ENCODE measurements around the gene ADISSP. TPM values are rescaled to one million over a fixed set of nuclear protein-coding genes. Genes with fewer than 3 reads are reported as not detected.

ADISSP gene
- total and polyA plus RNA-seq, 2 of the 13 experiments (the other 11 are each of a cell fraction or from before 2014, with no cell fraction given) = 38.3 to 90.6 TPM

GRCh38 chr20:3721912-3722311 is 45.6 kb downstream of the ADISSP start:
- BruUV-seq (replicated peaks) = no TSS peak
- TF ChIP-seq CEBPB (IDR thresholded peaks at IDR 0.05; ENCODE audit: borderline replicate concordance, low read depth, low read length) (0 out of 2 replicates have a peak, but pooled peaks have one; percentile 12), ARID3A (IDR thresholded peaks at IDR 0.05; ENCODE audit: low read depth, low read length) (no peak)
- intact Hi-C loops (cut with micrococcal nuclease; ENCODE audit: unreplicated experiment) = no loop called here

GRCh38 chr20:3720626-3721025 is 46.9 kb downstream of the ADISSP start:
- H3K79me2 ChIP-seq (ENCODE audit: insufficient read depth, low read length) = no peaks in the 10 kb centered on the region
- peaks cover 0 to 8% of the 10 kb centered on the region in 2 experiments; a peak in 3 of 5 replicates for H3K27me3 ChIP-seq (ENCODE audit: control insufficient read depth in 1 of 2, insufficient read depth in 2 of 2, low read length in 2 of 2)
- 14% methylated on average over 6 of the region's 6 CpGs for WGBS (ENCODE audit: low lambda C conversion rate)
- H4K20me1 ChIP-seq (ENCODE audit: insufficient read depth, low read length) = no peaks in the 10 kb centered on the region
- no peak overlapping the region for H3K9ac ChIP-seq (ENCODE audit: insufficient read depth, low read depth, low read length)
- ChIA-PET POLR2A (no interaction called here), CTCF (ENCODE audit: low intra/inter-chr PET ratio, low total read pairs) (no interaction called here)
- intact Hi-C loops (cut with micrococcal nuclease; ENCODE audit: unreplicated experiment) = no loop called here
- H2AFZ ChIP-seq (ENCODE audit: low read length) = no peak overlapping the region
- H3K9me3 ChIP-seq (ENCODE audit: low read length) = no peaks in the 10 kb centered on the region
- FAIRE-seq (no peak), DNase-seq (ENCODE audit: low spot score) (no peak), ATAC-seq (no peak)
- H3K4me3 ChIP-seq (replicated peaks in 1 of 3; ENCODE audit: insufficient read depth in 1 of 3, low read depth in 2 of 3, low read length in 3 of 3) = no peak overlapping the region
- no peak overlapping the region for H3K4me2 ChIP-seq (ENCODE audit: low read depth, low read length)
- no peaks in the 10 kb centered on the region for H3K4me1 ChIP-seq (ENCODE audit: insufficient read depth, low read length)
- no peaks in the 10 kb centered on the region for H3K36me3 ChIP-seq (replicated peaks in 1 of 2; ENCODE audit: control insufficient read depth in 1 of 2, insufficient read depth in 2 of 2, low read length in 2 of 2)
- H3K27ac ChIP-seq (ENCODE audit: extremely low read length, insufficient read depth, low read length) = no peak overlapping the region
- in situ Hi-C loops (cut with HindIII; ENCODE audit: extremely low pct_ligation_motif_present, low pct_unique_long_range_greater_than_20kb) = no loop called here
- BruUV-seq (replicated peaks) = no TSS peak
- TF ChIP-seq POLR2AphosphoS2 (IDR thresholded peaks at IDR 0.05; ENCODE audit: low read depth, low read length) (no peak), ZGPAT (CRISPR knock-in tag; IDR thresholded peaks at IDR 0.05) (no peak), NAIF1 (CRISPR knock-in tag; IDR thresholded peaks at IDR 0.05; ENCODE audit: borderline replicate concordance) (no peak), ZNF547 (CRISPR knock-in tag; IDR thresholded peaks at IDR 0.05) (no peak)

More at GRCh38 chr20:3721912-3722311, 45.6 kb downstream of the ADISSP start:
- Histone ChIP-seq H3K9ac (ENCODE audit: insufficient read depth, low read depth, low read length) (no peak overlapping the region), H3K27me3 (ENCODE audit: control insufficient read depth in 1 of 2, insufficient read depth in 2 of 2, low read length in 2 of 2) (peaks cover 0 to 9% of the 10 kb centered on the region in 2 experiments), H3K36me3 (replicated peaks in 1 of 2; ENCODE audit: control insufficient read depth in 1 of 2, insufficient read depth in 2 of 2, low read length in 2 of 2) (no peaks in the 10 kb centered on the region), H3K4me3 (replicated peaks in 1 of 3; ENCODE audit: insufficient read depth in 1 of 3, low read depth in 2 of 3, low read length in 3 of 3) (no peak overlapping the region), H3K79me2 (ENCODE audit: insufficient read depth, low read length) (no peaks in the 10 kb centered on the region), H4K20me1 (ENCODE audit: insufficient read depth, low read length) (no peaks in the 10 kb centered on the region), H3K27ac (ENCODE audit: extremely low read length, insufficient read depth, low read length) (no peak overlapping the region), H3K9me3 (ENCODE audit: low read length) (no peaks in the 10 kb centered on the region), H3K4me2 (ENCODE audit: low read depth, low read length) (no peak overlapping the region), H2AFZ (ENCODE audit: low read length) (no peak overlapping the region), H3K4me1 (ENCODE audit: insufficient read depth, low read length) (no peaks in the 10 kb centered on the region)
- FAIRE-seq = no peak
- 55% methylated on average over 4 of the region's 4 CpGs for WGBS (ENCODE audit: low lambda C conversion rate)
- ChIA-PET CTCF (ENCODE audit: low intra/inter-chr PET ratio, low total read pairs) (no interaction called here), POLR2A (no interaction called here)
- no peak for DNase-seq (ENCODE audit: low spot score)
- in situ Hi-C loops (cut with HindIII; ENCODE audit: extremely low pct_ligation_motif_present, low pct_unique_long_range_greater_than_20kb) = no loop called here
- no peak for ATAC-seq

Measured in HepG2 (cell line).